Ramos (cell line): ENCODE results near the gene CES2.

ENCODE experiments used
- in situ Hi-C: fragments of 300-500 bp; cut with MboI; formaldehyde crosslinking; loops from one replicate; pipeline ENCODE4 v1.14.3; 2022; ENCODE audit warnings: low sequenced_read_pairs; ENCODE audit not compliant: unreplicated experiment

The CES2 gene

GRCh38 chr16:66902648-66903543, 32.4 kb upstream of the CES2 start:
- in situ Hi-C loops = no loop called here

- in situ Hi-C loops = no loop called here
These were observed 31.5 kb upstream of the CES2 start for GRCh38 chr16:66903544-66904427.

- in situ Hi-C loops = no loop called here
These were observed 30.9 kb upstream of the CES2 start for GRCh38 chr16:66904428-66904845.

- in situ Hi-C loops = no loop called here
These were observed 30.3 kb upstream of the CES2 start for GRCh38 chr16:66904846-66905632.

- in situ Hi-C loops = no loop called here
These were observed 29.4 kb upstream of the CES2 start for GRCh38 chr16:66905633-66906539.

GRCh38 chr16:66906916-66907836, 28.1 kb upstream of the CES2 start:
- in situ Hi-C loops = no loop called here

GRCh38 chr16:66908116-66908515, 27.2 kb upstream of the CES2 start:
- in situ Hi-C loops = no loop called here

- in situ Hi-C loops = no loop called here
These were observed 26.4 kb upstream of the CES2 start for GRCh38 chr16:66908762-66909559.

- in situ Hi-C loops = no loop called here
These were observed 25.0 kb upstream of the CES2 start for GRCh38 chr16:66910175-66910940.

- in situ Hi-C loops = no loop called here
These were observed 24.2 kb upstream of the CES2 start for GRCh38 chr16:66911112-66911511.

GRCh38 chr16:66911801-66912200, 23.5 kb upstream of the CES2 start:
- in situ Hi-C loops = no loop called here

GRCh38 chr16:66913081-66913480, 22.2 kb upstream of the CES2 start:
- in situ Hi-C loops = no loop called here

- in situ Hi-C loops = no loop called here
These were observed 21.6 kb upstream of the CES2 start for GRCh38 chr16:66913711-66914110.

- in situ Hi-C loops = no loop called here
These were observed 20.8 kb upstream of the CES2 start for GRCh38 chr16:66914541-66914940.

- in situ Hi-C loops = no loop called here
These were observed 20.3 kb upstream of the CES2 start for GRCh38 chr16:66915041-66915440.

- in situ Hi-C loops = no loop called here
These were observed 18.8 kb upstream of the CES2 start for GRCh38 chr16:66916518-66916917.

GRCh38 chr16:66917741-66918140, 17.6 kb upstream of the CES2 start:
- in situ Hi-C loops = no loop called here
